ENCODE results near the gene CEACAM16.

Gene CEACAM16

GRCh38 chr19:44746946-44747738, 48.2 kb downstream of the CEACAM16 start (continued):
- TF ChIP-seq BCL11A (tag by site-specific recombination; IDR thresholded peaks at IDR 0.05; ENCODE audit: low read depth) (no peak), PRDM2 (tag by site-specific recombination; IDR thresholded peaks at IDR 0.05; ENCODE audit: borderline replicate concordance) (no peak), ZNF776 (tag by site-specific recombination; IDR thresholded peaks at IDR 0.05; ENCODE audit: borderline replicate concordance) (no peak), SP2 (tag by site-specific recombination; IDR thresholded peaks at IDR 0.05) (peak; percentile 90), ZNF510 (tag by site-specific recombination; IDR thresholded peaks at IDR 0.05; ENCODE audit: insufficient replicate concordance) (no peak), ZNF747 (tag by site-specific recombination; IDR thresholded peaks at IDR 0.05) (no peak), OVOL3 (tag by site-specific recombination; IDR thresholded peaks at IDR 0.05) (no peak), ZNF335 (tag by site-specific recombination; conservative IDR thresholded peaks at IDR 0.05) (peak; percentile 72), ZNF132 (tag by site-specific recombination; IDR thresholded peaks at IDR 0.05; ENCODE audit: borderline replicate concordance) (no peak), ZNF692 (tag by site-specific recombination; IDR thresholded peaks at IDR 0.05) (no peak), KLF7 (tag by site-specific recombination; IDR thresholded peaks at IDR 0.05; ENCODE audit: borderline replicate concordance) (no peak), ZFP3 (tag by site-specific recombination; IDR thresholded peaks at IDR 0.05; ENCODE audit: low read depth) (no peak), ZNF518A (tag by site-specific recombination; conservative IDR thresholded peaks at IDR 0.05; ENCODE audit: low read depth) (no peak), ZNF146 (tag by site-specific recombination; IDR thresholded peaks at IDR 0.05) (no peak), ZNF843 (tag by site-specific recombination; IDR thresholded peaks at IDR 0.05) (no peak), ZNF112 (tag by site-specific recombination; IDR thresholded peaks at IDR 0.05) (no peak), REPIN1 (tag by site-specific recombination; IDR thresholded peaks at IDR 0.05; ENCODE audit: low read depth) (no peak), KLF9 (tag by site-specific recombination; IDR thresholded peaks at IDR 0.05; ENCODE audit: low read depth) (peak; percentile 83), ZNF350 (tag by site-specific recombination; IDR thresholded peaks at IDR 0.05) (no peak), SP3 (tag by site-specific recombination; IDR thresholded peaks at IDR 0.05) (peak; percentile 97), ZNF830 (tag by site-specific recombination; IDR thresholded peaks at IDR 0.05; ENCODE audit: low read depth) (no peak), ZNF544 (tag by site-specific recombination; IDR thresholded peaks at IDR 0.05) (no peak), WT1 (tag by site-specific recombination; IDR thresholded peaks at IDR 0.05) (peak; percentile 74), ZNF677 (tag by site-specific recombination; IDR thresholded peaks at IDR 0.05) (no peak), SCRT2 (tag by site-specific recombination; IDR thresholded peaks at IDR 0.05) (no peak), ZFHX2 (tag by site-specific recombination; conservative IDR thresholded peaks at IDR 0.05) (no peak; the same call in 1 of the 2 replicates), ZNF416 (tag by site-specific recombination; IDR thresholded peaks at IDR 0.05) (no peak), ZEB2 (tag by site-specific recombination; IDR thresholded peaks at IDR 0.05) (peak; percentile 35; the same call in 1 of the 2 replicates), ZNF394 (tag by site-specific recombination; IDR thresholded peaks at IDR 0.05; ENCODE audit: borderline replicate concordance) (no peak)
